Stimulated activated CD4-positive, alpha-beta T cell treated with anti-CD3 and anti-CD28 coated beads, Interleukin-15, amount 100 ng/mL, for 1 hour (primary cell): Measurements from ENCODE around the gene BMP6.

Experiments
- DNase-seq, 2 donors: peaks; one replicate each; pipeline ENCODE4 v3.0.0-alpha.2; 2020; ENCODE audit warnings: low read depth in 1 of 2, low spot score in 1 of 2

BMP6 gene

GRCh38 chr6:7719364-7719850, 6.5 kb upstream of the BMP6 start:
- DNase-seq = no peak

- no peak for DNase-seq
These were observed 5.6 kb upstream of the BMP6 start for GRCh38 chr6:7720346-7720745.

- DNase-seq = no peak
These were observed 4.2 kb upstream of the BMP6 start for GRCh38 chr6:7721649-7722048.

- peak; percentile 9 to 49 for DNase-seq
These were observed 2.9 kb upstream of the BMP6 start for GRCh38 chr6:7723041-7723447.

- DNase-seq = no peak
These were observed 2.3 kb upstream of the BMP6 start for GRCh38 chr6:7723554-7723953.

- no peak for DNase-seq
These were observed 487 bp upstream of the BMP6 start for GRCh38 chr6:7725412-7725811.

- DNase-seq = no peak
These were observed 652 bp downstream of the BMP6 start for GRCh38 chr6:7726416-7727085.

GRCh38 chr6:7727086-7727945, 1.4 kb downstream of the BMP6 start:
- DNase-seq = no peak

GRCh38 chr6:7727946-7728854, 2.3 kb downstream of the BMP6 start:
- DNase-seq = no peak

- no peak for DNase-seq
These were observed 3.1 kb downstream of the BMP6 start for GRCh38 chr6:7728855-7729590.

GRCh38 chr6:7730001-7730783, 4.3 kb downstream of the BMP6 start:
- DNase-seq = no peak

- no peak for DNase-seq
These were observed 4.9 kb downstream of the BMP6 start for GRCh38 chr6:7730784-7731227.

GRCh38 chr6:7731294-7731693, 5.4 kb downstream of the BMP6 start:
- DNase-seq = no peak

- DNase-seq = no peak
These were observed 6.3 kb downstream of the BMP6 start for GRCh38 chr6:7732228-7732627.

GRCh38 chr6:7734707-7735383, 8.9 kb downstream of the BMP6 start:
- no peak for DNase-seq

GRCh38 chr6:7737106-7737505, 11.2 kb downstream of the BMP6 start:
- no peak for DNase-seq

GRCh38 chr6:7737867-7738266, 12.0 kb downstream of the BMP6 start:
- no peak for DNase-seq

GRCh38 chr6:7742223-7742785, 16.4 kb downstream of the BMP6 start:
- DNase-seq = no peak

GRCh38 chr6:7745942-7746341, 20.0 kb downstream of the BMP6 start:
- DNase-seq = no peak
